A673 (cell line): ENCODE measurements around the gene TAAR8.

ENCODE experiments used
- EZH2 ChIP-seq: fragments of 200-600 bp; sonication (generic); IDR thresholded peaks from 2 replicates; pipeline ENCODE4 v1.6.1; 2017; ENCODE audit warnings: borderline replicate concordance, low read depth, mild to moderate bottlenecking, mixed read lengths, antibody characterized with exemption, low read length; ENCODE audit not compliant: poor library complexity, severe bottlenecking
- TF ChIP-seq, protein P1 (sequence below): fragments of 300-800, 200-600 bp; sonication (generic); conservative IDR thresholded peaks from 2 replicates; pipeline ENCODE4 v1.5.1; 2017; ENCODE audit warnings: low read depth, mild to moderate bottlenecking, antibody characterized with exemption, low read length, moderate library complexity, mixed read lengths

DNA sequence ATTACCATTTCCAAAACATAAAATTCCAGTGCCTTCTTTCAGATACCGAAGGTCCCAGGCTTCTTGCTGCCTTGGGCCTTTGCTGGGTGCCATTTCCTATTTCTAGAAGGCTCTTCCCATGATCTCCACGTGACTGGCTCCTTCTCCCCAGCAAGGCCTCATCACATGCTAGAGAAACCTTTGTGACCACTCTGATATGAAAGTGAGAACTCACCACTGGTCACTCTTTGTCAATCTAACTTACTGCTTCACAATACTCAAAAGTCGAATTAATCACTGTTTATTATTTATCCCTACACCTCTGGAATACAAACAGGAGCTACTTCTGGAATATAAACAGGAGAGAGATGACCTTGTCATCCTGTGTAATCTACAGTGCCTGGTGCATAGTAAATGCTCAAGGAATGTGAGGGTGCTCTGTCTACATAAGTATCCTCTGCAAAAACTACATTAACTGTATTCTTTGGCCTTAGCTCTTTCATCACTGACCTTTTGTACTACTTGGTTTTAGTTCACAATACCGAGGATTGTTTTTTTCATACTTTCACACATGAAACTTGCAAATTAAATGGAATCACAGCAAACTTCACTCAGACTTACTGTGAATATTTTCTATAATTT lies 41.2 kb upstream of the TAAR8 start:
- TF ChIP-seq, protein P1, sequence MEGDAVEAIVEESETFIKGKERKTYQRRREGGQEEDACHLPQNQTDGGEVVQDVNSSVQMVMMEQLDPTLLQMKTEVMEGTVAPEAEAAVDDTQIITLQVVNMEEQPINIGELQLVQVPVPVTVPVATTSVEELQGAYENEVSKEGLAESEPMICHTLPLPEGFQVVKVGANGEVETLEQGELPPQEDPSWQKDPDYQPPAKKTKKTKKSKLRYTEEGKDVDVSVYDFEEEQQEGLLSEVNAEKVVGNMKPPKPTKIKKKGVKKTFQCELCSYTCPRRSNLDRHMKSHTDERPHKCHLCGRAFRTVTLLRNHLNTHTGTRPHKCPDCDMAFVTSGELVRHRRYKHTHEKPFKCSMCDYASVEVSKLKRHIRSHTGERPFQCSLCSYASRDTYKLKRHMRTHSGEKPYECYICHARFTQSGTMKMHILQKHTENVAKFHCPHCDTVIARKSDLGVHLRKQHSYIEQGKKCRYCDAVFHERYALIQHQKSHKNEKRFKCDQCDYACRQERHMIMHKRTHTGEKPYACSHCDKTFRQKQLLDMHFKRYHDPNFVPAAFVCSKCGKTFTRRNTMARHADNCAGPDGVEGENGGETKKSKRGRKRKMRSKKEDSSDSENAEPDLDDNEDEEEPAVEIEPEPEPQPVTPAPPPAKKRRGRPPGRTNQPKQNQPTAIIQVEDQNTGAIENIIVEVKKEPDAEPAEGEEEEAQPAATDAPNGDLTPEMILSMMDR = no peak
- TF ChIP-seq EZH2 = no peak
